GM18511 (cell line): ENCODE data around the gene PNLIPRP2.

Experiments
- ATAC-seq: cut with Tn5 transposase; IDR thresholded peaks from one replicate; pipeline ENCODE4 v1.9.1; 2021; ENCODE audit warnings: mild to moderate bottlenecking, moderate library complexity; ENCODE audit not compliant: unreplicated experiment

The PNLIPRP2 gene

GRCh38 chr10:116679351-116679750, 58.6 kb downstream of the PNLIPRP2 start:
- ATAC-seq = no peak

- ATAC-seq = no peak
Observed at GRCh38 chr10:116683166-116683565, 62.4 kb downstream of the PNLIPRP2 start.

- ATAC-seq = no peak
Observed at GRCh38 chr10:116683821-116684220, 63.1 kb downstream of the PNLIPRP2 start.

- no peak for ATAC-seq
Observed at GRCh38 chr10:116684781-116685180, 64.0 kb downstream of the PNLIPRP2 start.

GRCh38 chr10:116685807-116686206, 65.1 kb downstream of the PNLIPRP2 start:
- no peak for ATAC-seq

GRCh38 chr10:116686632-116687031, 65.9 kb downstream of the PNLIPRP2 start:
- no peak for ATAC-seq

- no peak for ATAC-seq
Observed at GRCh38 chr10:116687633-116688032, 66.9 kb downstream of the PNLIPRP2 start.

- no peak for ATAC-seq
Observed at GRCh38 chr10:116688241-116688711, 67.5 kb downstream of the PNLIPRP2 start.

GRCh38 chr10:116688741-116689495, 68.2 kb downstream of the PNLIPRP2 start:
- ATAC-seq = no peak

- no peak for ATAC-seq
Observed at GRCh38 chr10:116689744-116690143, 69.0 kb downstream of the PNLIPRP2 start.

- ATAC-seq = no peak
Observed at GRCh38 chr10:116690356-116691322, 69.9 kb downstream of the PNLIPRP2 start.

GRCh38 chr10:116691635-116692034, 70.9 kb downstream of the PNLIPRP2 start:
- ATAC-seq = no peak

- ATAC-seq = no peak
Observed at GRCh38 chr10:116692225-116692624, 71.5 kb downstream of the PNLIPRP2 start.

GRCh38 chr10:116694243-116694926, 73.6 kb downstream of the PNLIPRP2 start:
- ATAC-seq = no peak
